ENCODE measurements around the gene FAM240A. TPM values are rescaled to one million over a fixed set of nuclear protein-coding genes. Genes with fewer than 3 reads are reported as not detected.

FAM240A gene
- total and polyA plus RNA-seq, 10 of the 15 experiments (the other 5 are each of a cell fraction or from before 2014, with no cell fraction given), result not detected

DNA sequence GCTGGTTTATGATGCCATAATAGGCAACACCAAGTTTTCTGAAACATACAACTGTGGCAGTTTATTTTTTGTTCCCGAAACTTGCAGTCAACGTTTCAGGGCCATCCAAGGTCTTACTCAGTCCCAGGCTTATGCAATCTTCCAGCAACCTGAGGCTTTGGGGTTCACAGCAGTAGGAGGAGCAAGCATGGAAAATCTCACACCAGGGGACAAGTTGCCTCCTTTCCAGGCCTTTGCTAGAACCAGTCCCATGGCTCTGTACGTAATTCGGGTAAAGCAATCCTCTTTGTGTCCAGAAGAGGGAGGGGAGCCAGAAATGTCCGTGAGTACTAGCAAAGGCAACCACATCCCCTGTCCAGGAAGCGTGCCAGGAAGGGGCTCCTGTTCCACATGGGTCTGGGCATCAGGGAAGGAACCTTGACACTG lies 4.7 kb upstream of the FAM240A start:
- Histone ChIP-seq H3K27me3 (replicated peaks in 1 of 2; ENCODE audit: control insufficient read depth in 2 of 2, insufficient read depth in 2 of 2, low read length in 1 of 2) (peaks cover 2% of the 10 kb centered on the region in 2 experiments; a peak in 2 of 4 replicates), H3K4me3 (no peak overlapping the region), H3K4me2 (ENCODE audit: control insufficient read depth, insufficient read depth) (no peak overlapping the region), H3K36me3 (ENCODE audit: control insufficient read depth in 2 of 2, insufficient read depth in 2 of 2, low read length in 1 of 2) (no peaks in the 10 kb centered on the region), H3K79me2 (ENCODE audit: control insufficient read depth, insufficient read depth, low read length) (no peaks in the 10 kb centered on the region), H3K27ac (ENCODE audit: control insufficient read depth, insufficient read depth) (no peak overlapping the region), H3K9ac (ENCODE audit: control insufficient read depth, insufficient read depth, low read length) (no peak overlapping the region), H2AFZ (ENCODE audit: control insufficient read depth, low read depth, low read length) (no peak overlapping the region), H3K4me1 (ENCODE audit: control insufficient read depth, insufficient read depth, low read length) (no peaks in the 10 kb centered on the region), H4K20me1 (ENCODE audit: control insufficient read depth, insufficient read depth) (no peaks in the 10 kb centered on the region), H3K9me3 (replicated peaks; ENCODE audit: control insufficient read depth, insufficient read depth, low read length) (no peaks in the 10 kb centered on the region)
- ChIA-PET SMC1A (ENCODE audit: uncharacterized antibody, unreplicated experiment) (interaction anchor here (0.7 kb wide), 1 partner anchor 119 kb away, joined by 3 read pairs; no protein-coding TSS in a partner anchor), POLR2A (no interaction called here), CTCF (interaction anchor here (1.6 kb wide), 1 partner anchor 119 kb away, joined by 7 read pairs; no protein-coding TSS in a partner anchor), RAD21 (ENCODE audit: unreplicated experiment) (no interaction called here)
- in situ Hi-C loops (cut with MboI) (no loop called here), intact Hi-C loops (cut with micrococcal nuclease; ENCODE audit: unreplicated experiment) (no loop called here)
- BruUV-seq (replicated peaks), result no TSS peak
- 40% methylated on average over 6 of the region's 6 CpGs for WGBS (ENCODE audit: insufficient coverage, insufficient replicate concordance, low lambda C conversion rate, missing lambda C conversion rate)
- no peak for FAIRE-seq
- no peak for TF ChIP-seq CHD2 (IDR thresholded peaks at IDR 0.05; ENCODE audit: borderline replicate concordance, low read depth, low read length)
- no peak for TF ChIP-seq IRF4 (IDR thresholded peaks at IDR 0.05; ENCODE audit: low read depth, low read length)
- TF ChIP-seq STAT1 (conservative IDR thresholded peaks at IDR 0.05), result no peak
- no peak for TF ChIP-seq MTA2 (IDR thresholded peaks at IDR 0.05; ENCODE audit: low read depth)
- no peak for TF ChIP-seq NRF1 (conservative IDR thresholded peaks at IDR 0.05; ENCODE audit: low read depth, low read length)
- no peak for TF ChIP-seq MYC (IDR thresholded peaks at IDR 0.05; ENCODE audit: insufficient read depth, insufficient read length, insufficient replicate concordance, low read length, severe bottlenecking)
- no peak for TF ChIP-seq BRCA1 (IDR thresholded peaks at IDR 0.05; ENCODE audit: low read depth, low read length)
- no peak for TF ChIP-seq ATF7 (IDR thresholded peaks at IDR 0.05; ENCODE audit: low read depth)
- no peak for TF ChIP-seq CBX5 (IDR thresholded peaks at IDR 0.05; ENCODE audit: low read depth)
- TF ChIP-seq SMAD1 (IDR thresholded peaks at IDR 0.05; ENCODE audit: low read depth, partially characterized antibody), result no peak
- TF ChIP-seq ZNF622 (IDR thresholded peaks at IDR 0.05), result no peak
- no peak for DNase-seq (ENCODE audit: low read depth, low spot score)
- no peak for ATAC-seq

All from GM12878 (cell line).